ENCODE data around the gene IPO7.
"Not testable (repeated sequence)": the region's sequence is repeated elsewhere in the genome, so short reads cannot be mapped to it uniquely, and the experiment has no call there.

- TF ChIP-seq CTCF, EP300, POLR2A (IDR thresholded peaks at IDR 0.05): not testable (repeated sequence)
Measured at GRCh38 chr11:9401884-9402283, 17.4 kb downstream of the IPO7 start.

All from upper lobe of left lung (tissue), 4 donors.